SJSA1 (cell line): ENCODE measurements around the gene PRKCQ. TPM values are rescaled to one million over a fixed set of nuclear protein-coding genes. Genes with fewer than 3 reads are reported as not detected.

Experiments
- DNase-seq, 2 experiments: peaks; one replicate each; pipeline ENCODE4 v3.0.0-alpha.2; 2015 to 2020; ENCODE audit warnings: low spot score in 2 of 2, low read depth in 1 of 2
- H3K27ac ChIP-seq: fragments of 250-450 bp; sonication (Bioruptor Pico); 2 replicates; pipeline ENCODE4 v1.5.1; 2020; ENCODE audit warnings: mild to moderate bottlenecking, moderate library complexity
- H3K27me3 ChIP-seq: fragments of 250-450 bp; sonication (Bioruptor Pico); replicated peaks from 2 replicates; pipeline ENCODE4 v1.5.1; 2020; ENCODE audit warnings: mild to moderate bottlenecking, moderate library complexity
- H3K36me3 ChIP-seq: fragments of 250-450 bp; sonication (Bioruptor Pico); 2 replicates; pipeline ENCODE4 v1.5.1; 2020; ENCODE audit warnings: mild to moderate bottlenecking
- H3K4me1 ChIP-seq: fragments of 250-450 bp; sonication (Bioruptor Pico); replicated peaks from 2 replicates; pipeline ENCODE4 v1.6.1; 2021; ENCODE audit warnings: mild to moderate bottlenecking
- H3K4me3 ChIP-seq: fragments of 250-450 bp; sonication (Bioruptor Pico); 2 replicates; pipeline ENCODE4 v1.5.1; 2020; ENCODE audit warnings: mild to moderate bottlenecking
- H3K9me3 ChIP-seq: fragments of 250-450 bp; sonication (Bioruptor Pico); replicated peaks from 2 replicates; pipeline ENCODE4 v1.5.1; 2020; ENCODE audit warnings: mild to moderate bottlenecking
- total RNA-seq: library from RNA; depleted of rRNA; stranded (reverse); fragments of >200 nt; shearing (Covaris generic); gene quantifications from 2 replicates; pipeline ENCODE4 v1.2.3, GENCODE V29; 2014

PRKCQ gene
- total RNA-seq, 1 experiment from 2014 or later, result not detected

DNA sequence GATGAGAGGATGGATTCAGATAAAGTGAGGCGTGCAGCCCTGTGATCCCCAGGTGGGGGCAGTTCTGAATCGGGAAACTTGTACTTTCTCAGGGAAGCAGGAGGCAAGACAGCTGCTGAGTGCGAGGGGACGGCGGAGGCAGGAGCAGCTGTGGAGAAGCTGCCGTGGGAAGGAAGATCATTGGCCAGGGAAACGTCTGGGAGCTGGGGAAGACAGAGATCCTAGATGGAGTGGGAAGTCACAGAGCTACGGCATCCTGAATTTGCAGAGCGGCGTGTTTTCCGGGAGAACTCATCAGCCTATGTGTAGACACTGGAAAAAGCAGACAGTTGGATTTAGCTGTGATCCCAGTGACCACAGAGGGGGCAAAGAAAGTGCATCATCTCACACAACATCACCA is 9.2 kb downstream of the PRKCQ start:
- Histone ChIP-seq H3K36me3 (no peaks in the 10 kb centered on the region), H3K4me1 (no peaks in the 10 kb centered on the region), H3K27me3 (peaks cover 13% of the 10 kb centered on the region), H3K4me3 (no peak overlapping the region), H3K9me3 (no peaks in the 10 kb centered on the region), H3K27ac (no peak overlapping the region)
- DNase-seq, result no peak

DNA sequence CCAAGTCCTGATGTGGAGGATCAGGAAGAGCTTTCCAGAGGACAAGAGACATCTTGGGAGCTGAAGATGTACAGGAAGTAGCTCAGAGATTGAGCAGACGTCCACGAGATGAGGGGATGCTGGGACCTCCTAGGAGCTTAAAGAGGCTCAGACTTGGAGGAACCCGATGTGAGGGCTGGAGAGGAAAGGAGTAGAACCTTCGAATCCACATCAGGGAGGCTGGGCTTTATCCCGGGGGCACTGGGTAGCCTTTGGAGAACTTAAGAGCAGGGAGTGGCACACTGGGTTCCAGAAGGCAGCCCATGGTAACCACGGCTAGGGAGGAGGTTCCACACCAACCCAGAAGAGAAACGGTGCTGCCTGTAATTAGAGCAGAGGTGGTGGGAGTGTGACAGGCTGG is 10.8 kb downstream of the PRKCQ start:
- H3K36me3 ChIP-seq, result no peaks in the 10 kb centered on the region
- DNase-seq, result no peak
- H3K9me3 ChIP-seq, result no peaks in the 10 kb centered on the region
- no peak overlapping the region for H3K27ac ChIP-seq
- H3K27me3 ChIP-seq, result peaks cover 21% of the 10 kb centered on the region
- H3K4me3 ChIP-seq, result no peak overlapping the region
- no peaks in the 10 kb centered on the region for H3K4me1 ChIP-seq

DNA sequence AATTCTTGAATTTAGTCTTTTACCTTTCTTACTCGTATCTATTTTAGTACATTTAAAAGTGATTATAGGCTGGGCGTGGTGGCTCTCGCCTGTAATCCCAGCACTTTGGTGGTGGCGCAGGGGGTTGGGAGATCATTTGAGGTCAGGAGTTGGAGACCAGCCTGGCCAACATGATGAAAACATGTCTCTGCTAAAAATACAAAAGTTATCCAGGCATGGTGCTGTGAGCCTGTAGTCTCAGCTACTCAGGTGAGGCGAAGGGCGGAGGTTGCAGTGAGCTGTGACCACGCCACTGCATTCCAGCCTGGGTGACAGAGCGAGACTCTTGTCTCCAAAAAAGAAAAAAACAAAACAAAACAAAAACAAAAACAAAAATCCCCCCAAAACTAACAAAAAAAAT is 12.2 kb downstream of the PRKCQ start:
- DNase-seq, result no peak
- Histone ChIP-seq H3K36me3 (no peaks in the 10 kb centered on the region), H3K27ac (no peak overlapping the region), H3K4me1 (no peaks in the 10 kb centered on the region), H3K27me3 (peaks cover 17% of the 10 kb centered on the region), H3K9me3 (no peaks in the 10 kb centered on the region), H3K4me3 (no peak overlapping the region)

DNA sequence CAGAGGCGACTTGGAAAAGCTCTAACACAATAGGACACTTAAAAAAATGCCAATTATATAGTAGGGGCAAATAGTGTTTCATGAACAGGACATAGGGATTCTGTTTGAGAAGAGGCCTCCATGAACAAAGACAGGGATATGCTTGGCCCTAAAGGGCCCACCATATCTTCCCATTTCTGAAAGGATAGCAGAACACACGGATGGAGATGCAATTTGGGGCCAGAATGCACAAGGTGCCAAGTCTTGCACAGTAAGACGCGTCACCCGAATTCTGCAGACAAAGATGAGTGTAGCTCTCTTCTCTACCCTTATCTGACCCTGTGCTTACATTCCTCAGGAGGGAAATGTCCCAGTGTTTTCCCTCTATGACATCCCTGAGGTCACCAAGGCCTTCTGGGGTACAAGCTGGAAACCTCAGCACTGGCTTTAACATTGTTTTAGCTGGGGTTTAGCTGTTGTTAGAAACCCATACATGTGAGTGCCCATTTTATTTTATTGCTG is 12.8 kb downstream of the PRKCQ start:
- Histone ChIP-seq H3K27ac (no peak overlapping the region), H3K4me3 (no peak overlapping the region), H3K4me1 (no peaks in the 10 kb centered on the region), H3K36me3 (no peaks in the 10 kb centered on the region), H3K9me3 (no peaks in the 10 kb centered on the region), H3K27me3 (peaks cover 23% of the 10 kb centered on the region)
- DNase-seq, result no peak

DNA sequence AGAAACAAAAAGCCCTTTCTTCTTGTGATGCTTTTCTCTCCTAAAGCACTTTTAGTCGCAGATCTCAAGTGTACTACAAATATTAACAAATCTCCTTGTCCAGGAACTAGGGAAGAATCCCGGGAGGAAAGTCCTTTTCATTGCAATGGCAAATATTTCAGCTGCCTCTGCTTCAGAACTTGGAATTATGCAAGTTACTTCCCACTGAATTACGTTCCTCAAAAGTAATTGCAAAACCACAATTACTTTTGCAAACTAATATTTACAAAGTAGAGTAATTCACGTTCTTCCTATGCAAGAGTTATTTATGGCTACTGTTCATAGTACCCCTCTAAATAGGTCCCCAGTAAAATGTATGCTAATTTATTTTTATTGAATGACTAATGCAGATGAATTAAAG is 14.5 kb downstream of the PRKCQ start:
- H3K36me3 ChIP-seq, result no peaks in the 10 kb centered on the region
- DNase-seq, result no peak
- no peak overlapping the region for H3K4me3 ChIP-seq
- no peak overlapping the region for H3K27ac ChIP-seq
- peaks cover 23% of the 10 kb centered on the region for H3K27me3 ChIP-seq
- no peaks in the 10 kb centered on the region for H3K9me3 ChIP-seq
- H3K4me1 ChIP-seq, result no peaks in the 10 kb centered on the region

DNA sequence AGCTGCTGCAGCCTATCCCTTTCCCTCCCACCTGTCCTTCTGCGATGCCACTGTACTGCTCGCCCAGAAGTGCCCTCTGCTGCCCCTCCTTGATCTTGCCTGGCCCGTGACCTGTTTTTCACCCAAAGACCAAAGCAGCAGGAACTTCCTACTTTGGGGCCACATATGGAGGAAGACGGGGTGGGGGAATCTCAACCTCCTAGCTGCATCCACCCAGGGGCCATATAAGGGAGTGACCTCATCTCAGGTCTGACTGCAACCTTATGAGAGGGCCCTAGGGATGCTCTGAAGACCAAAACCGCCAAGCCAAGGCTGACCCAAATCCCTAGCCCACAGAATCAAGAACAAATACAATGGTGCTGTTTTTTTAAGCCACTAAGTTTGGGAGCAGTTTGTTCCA is 15.7 kb downstream of the PRKCQ start:
- Histone ChIP-seq H3K4me3 (no peak overlapping the region), H3K4me1 (no peaks in the 10 kb centered on the region)

DNA sequence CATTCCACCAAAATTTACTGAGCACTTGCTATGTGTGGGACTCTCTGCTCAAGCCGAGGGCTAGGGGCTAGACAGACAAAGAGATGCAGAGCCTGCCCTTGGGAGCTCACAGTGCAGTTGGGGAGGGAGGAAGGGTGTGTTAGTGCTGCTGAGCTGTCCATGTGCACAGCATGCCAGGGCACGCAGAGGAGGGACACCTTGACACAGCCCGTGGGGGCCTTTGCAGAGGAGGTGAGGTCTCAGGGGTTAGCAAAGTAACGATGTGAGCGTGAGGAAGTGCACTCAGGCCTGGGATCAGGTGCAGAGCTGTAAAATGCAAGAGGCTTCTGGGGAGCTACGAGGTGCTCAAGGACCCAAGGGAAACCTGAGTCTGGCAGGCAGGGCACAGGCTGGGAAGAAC is 16.3 kb downstream of the PRKCQ start:
- H3K27ac ChIP-seq, result no peak overlapping the region
- no peaks in the 10 kb centered on the region for H3K36me3 ChIP-seq

More for the DNA sequence above, 15.7 kb downstream of the PRKCQ start:
- DNase-seq, result no peak
- no peak overlapping the region for H3K27ac ChIP-seq
- H3K9me3 ChIP-seq, result no peaks in the 10 kb centered on the region
- peaks cover 26% of the 10 kb centered on the region for H3K27me3 ChIP-seq
- H3K36me3 ChIP-seq, result no peaks in the 10 kb centered on the region

DNA sequence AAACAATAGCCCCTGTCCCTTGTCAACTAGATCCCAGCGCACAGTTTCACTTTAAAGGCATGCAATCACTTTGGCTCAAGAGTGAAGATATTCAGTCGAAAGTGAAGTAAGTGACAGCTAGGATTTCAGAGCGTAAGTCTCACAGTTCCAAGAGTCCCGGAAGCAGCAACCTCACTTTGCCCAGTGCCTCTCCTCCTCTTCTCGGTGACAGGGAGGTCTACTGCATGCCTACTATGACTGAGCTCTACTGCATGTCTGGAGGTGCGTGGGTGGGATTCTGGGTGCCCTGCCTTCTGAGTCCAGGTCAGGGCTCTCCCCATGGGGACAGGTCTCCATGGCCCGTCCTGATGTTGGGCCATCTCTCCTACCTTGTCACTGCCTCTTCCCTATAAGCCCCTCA is 17.0 kb downstream of the PRKCQ start:
- Histone ChIP-seq H3K27me3 (peaks cover 20% of the 10 kb centered on the region), H3K27ac (no peak overlapping the region), H3K36me3 (no peaks in the 10 kb centered on the region), H3K4me3 (no peak overlapping the region), H3K9me3 (no peaks in the 10 kb centered on the region), H3K4me1 (no peaks in the 10 kb centered on the region)
- DNase-seq, result no peak

More for the DNA sequence above, 16.3 kb downstream of the PRKCQ start:
- Histone ChIP-seq H3K4me1 (no peaks in the 10 kb centered on the region), H3K4me3 (no peak overlapping the region), H3K27me3 (peaks cover 22% of the 10 kb centered on the region), H3K9me3 (no peaks in the 10 kb centered on the region)
- DNase-seq, result no peak

DNA sequence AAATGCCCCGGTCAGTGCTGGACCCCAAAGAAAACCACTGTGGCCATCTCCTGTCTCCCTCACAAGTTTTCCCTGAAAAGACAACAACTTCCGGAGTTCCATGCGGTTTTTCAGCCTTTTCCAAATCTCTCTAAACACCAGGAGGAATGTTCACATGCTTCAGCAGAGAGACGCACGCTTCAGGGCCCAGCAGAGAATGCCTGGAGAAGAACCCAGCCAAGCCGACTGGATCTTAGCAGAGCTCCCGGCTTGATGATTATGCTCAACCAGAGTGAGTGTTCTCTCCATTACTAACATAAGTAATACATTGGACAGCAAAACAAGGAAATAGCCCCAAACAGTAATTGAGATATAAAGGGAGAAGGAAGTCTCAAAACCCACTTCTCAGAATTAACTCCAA is 17.9 kb downstream of the PRKCQ start:
- no peak for DNase-seq
- H3K27ac ChIP-seq, result no peak overlapping the region
- no peak overlapping the region for H3K4me3 ChIP-seq
- H3K4me1 ChIP-seq, result no peaks in the 10 kb centered on the region
- H3K36me3 ChIP-seq, result no peaks in the 10 kb centered on the region
- H3K9me3 ChIP-seq, result no peaks in the 10 kb centered on the region
- peaks cover 20% of the 10 kb centered on the region for H3K27me3 ChIP-seq

DNA sequence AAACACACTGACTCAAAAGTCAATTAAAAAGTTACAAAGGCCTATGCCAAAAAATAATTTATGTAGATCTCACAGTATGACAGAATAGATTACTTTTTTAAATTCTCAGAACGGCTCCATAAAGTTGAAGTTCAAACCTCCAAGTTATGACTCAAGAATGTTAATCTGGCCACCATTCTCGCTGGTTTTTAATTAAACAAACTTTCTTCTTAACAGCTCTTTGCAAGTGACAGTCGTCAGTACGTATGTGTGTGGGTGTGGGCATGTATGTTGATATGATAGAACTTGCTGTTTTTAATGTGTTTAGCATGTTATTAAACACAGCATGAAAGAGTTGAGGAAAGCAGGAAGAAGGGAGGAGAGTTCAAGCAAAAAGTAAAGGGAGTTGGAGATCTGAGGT is 18.5 kb downstream of the PRKCQ start:
- DNase-seq, result no peak
- Histone ChIP-seq H3K4me3 (no peak overlapping the region), H3K36me3 (no peaks in the 10 kb centered on the region), H3K4me1 (no peaks in the 10 kb centered on the region), H3K27me3 (peaks cover 20% of the 10 kb centered on the region), H3K9me3 (no peaks in the 10 kb centered on the region), H3K27ac (no peak overlapping the region)

DNA sequence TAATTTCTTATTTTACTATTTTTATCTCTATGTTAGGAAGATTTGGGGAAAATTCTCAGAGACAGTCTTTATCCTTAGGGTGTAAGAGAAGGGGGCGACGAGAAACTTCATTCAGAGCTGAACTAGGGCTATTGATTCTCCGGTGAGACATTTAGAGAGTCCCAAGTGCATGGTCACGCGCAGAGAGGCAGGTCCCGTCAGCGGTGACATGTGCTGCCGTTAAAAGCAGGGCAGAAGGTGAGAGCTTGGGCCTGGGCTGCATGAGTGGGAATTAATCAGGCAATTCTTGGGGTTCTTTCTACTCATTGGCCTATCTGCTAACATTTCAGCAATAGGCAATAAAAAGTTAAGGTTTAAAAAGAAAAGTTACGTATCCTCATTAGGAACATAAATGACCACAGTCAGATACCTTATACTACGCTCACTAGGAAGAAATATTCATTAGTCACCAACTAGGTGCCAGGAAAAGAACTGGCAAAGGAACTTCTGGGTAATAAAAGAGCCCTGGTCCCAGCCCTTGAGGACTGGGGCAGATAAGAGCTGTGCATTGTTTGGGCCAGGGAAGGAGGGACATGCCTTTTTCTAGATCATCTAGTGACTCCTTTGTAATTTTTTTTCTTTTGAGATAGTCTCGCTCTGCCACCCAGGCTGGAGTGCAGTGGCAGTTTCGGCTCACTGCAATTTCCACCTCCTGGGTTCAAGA is 21.2 kb downstream of the PRKCQ start:
- Histone ChIP-seq H3K27me3 (peaks cover 9% of the 10 kb centered on the region), H3K4me3 (no peak overlapping the region), H3K9me3 (no peaks in the 10 kb centered on the region), H3K27ac (no peak overlapping the region), H3K36me3 (no peaks in the 10 kb centered on the region), H3K4me1 (no peaks in the 10 kb centered on the region)
- no peak for DNase-seq

DNA sequence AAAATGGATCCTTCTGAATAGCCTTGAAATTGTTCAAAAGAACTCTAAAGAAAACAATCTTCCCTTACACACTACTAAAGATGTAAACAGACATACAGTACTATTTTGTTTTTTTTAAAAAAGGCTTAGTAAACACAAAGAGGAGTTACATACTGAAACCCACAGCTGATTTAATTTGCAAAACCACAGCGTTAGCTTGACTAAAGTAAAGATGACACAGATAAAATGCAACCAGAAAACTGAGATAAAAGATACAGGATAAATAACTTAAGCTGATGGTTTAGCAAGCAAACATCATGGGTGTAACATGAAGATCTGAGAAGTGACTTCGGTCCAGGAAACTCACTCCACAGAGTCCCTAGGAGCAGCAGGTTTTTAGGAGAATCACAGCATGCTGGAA is 21.8 kb downstream of the PRKCQ start:
- Histone ChIP-seq H3K27ac (no peak overlapping the region), H3K27me3 (peaks cover 9% of the 10 kb centered on the region), H3K4me1 (no peaks in the 10 kb centered on the region), H3K36me3 (no peaks in the 10 kb centered on the region), H3K9me3 (no peaks in the 10 kb centered on the region), H3K4me3 (no peak overlapping the region)
- no peak for DNase-seq

DNA sequence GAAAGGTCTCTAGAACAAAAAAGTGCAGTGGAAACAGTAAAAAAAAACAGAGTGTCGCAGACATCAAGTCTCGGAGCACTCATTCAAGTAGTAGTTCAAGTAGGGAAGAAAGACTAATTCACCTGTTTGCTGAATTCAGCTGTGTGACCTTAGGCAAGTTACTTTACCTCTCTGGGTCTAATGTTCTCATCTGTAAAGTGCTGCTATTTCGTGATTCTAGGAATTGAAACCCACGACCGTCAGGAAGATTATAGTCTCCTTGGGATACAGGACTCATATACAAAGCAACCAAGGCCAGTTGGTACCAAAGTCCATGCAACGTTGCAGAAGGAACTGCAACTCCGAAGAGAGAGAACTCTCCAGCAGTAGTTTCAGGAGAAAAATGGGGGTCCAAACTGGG is 26.1 kb downstream of the PRKCQ start:
- Histone ChIP-seq H3K9me3 (no peaks in the 10 kb centered on the region), H3K27me3 (no peaks in the 10 kb centered on the region; the same call in 1 of the 2 replicates), H3K4me3 (no peak overlapping the region), H3K36me3 (no peaks in the 10 kb centered on the region), H3K4me1 (no peaks in the 10 kb centered on the region), H3K27ac (no peak overlapping the region)
- DNase-seq, result no peak

DNA sequence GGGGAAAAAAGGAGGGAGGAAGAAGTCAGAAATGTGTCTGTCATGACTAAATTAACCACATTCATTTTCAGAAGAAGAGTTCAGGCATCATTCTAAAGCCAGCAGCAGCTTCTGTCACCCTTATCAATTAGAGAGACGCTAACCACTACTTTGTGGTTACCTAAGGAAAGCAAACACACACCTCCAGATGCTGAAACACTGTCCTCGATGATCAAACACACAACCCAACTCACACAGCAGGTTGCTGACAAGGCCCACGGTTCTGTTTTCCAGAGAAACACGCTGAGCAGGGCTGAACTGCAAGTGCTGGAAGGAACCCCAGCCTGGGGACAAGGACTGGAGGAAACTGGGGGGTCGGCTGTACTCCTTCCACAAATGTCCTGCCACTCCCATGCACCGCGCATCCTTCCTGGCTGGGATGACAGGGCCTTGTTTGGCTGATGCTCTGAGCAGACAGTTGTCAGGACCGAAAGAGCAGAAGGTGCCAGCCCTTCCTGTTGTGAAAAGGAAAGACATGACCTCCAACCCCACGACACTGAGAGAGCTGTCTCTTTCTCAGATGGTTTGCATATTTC is 36.6 kb downstream of the PRKCQ start:
- no peak for DNase-seq
- H3K36me3 ChIP-seq, result no peaks in the 10 kb centered on the region

More for the DNA sequence above, 36.6 kb downstream of the PRKCQ start:
- no peaks in the 10 kb centered on the region for H3K4me1 ChIP-seq
- no peak overlapping the region for H3K4me3 ChIP-seq
- H3K27ac ChIP-seq, result no peak overlapping the region
- no peaks in the 10 kb centered on the region for H3K9me3 ChIP-seq
- H3K27me3 ChIP-seq, result peaks cover 5% of the 10 kb centered on the region
